ENCODE results near the gene SLC47A2.

Gene SLC47A2

DNA sequence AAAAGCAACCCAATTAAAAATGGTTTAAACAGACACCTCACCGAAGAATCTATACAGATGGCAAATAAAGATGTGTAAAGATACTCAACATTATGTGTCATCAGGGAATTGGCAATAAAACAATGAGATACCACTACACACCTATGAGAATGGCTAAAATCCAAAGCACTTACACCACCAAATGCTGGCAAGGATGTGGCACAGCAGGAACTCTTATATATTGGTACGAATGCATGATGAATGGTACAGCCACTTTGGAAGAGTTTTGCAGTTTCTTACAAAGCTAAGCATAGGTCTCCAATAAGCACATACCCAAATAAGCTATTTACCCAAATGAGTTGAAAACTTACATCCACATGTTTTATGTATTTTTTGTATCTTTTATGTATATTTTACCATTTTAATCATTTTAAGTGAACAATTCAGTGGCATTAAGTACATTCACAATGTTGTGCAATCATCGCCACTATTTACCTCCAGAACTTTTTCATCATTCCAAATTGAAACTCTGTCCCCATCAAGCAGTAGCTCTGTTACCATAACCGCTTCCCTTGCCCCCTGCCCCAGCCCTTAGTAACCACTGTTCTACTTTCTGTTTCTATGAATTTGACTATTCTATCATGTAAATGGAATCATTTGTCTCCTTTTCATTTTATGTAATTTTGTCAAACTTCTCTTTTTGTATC is 74.6 kb downstream of the SLC47A2 start:
- DNase-seq (ENCODE audit: low read depth in 1 of 2, low spot score in 1 of 2): no peak
- H3K4me3 ChIP-seq (replicated peaks; ENCODE audit: insufficient read depth, low read length): no peak overlapping the region
- no peak overlapping the region for H3K27ac ChIP-seq (replicated peaks)
- H3K27me3 ChIP-seq (ENCODE audit: insufficient read depth, poor library complexity, severe bottlenecking): no peaks in the 10 kb centered on the region
- TF ChIP-seq, protein P1, sequence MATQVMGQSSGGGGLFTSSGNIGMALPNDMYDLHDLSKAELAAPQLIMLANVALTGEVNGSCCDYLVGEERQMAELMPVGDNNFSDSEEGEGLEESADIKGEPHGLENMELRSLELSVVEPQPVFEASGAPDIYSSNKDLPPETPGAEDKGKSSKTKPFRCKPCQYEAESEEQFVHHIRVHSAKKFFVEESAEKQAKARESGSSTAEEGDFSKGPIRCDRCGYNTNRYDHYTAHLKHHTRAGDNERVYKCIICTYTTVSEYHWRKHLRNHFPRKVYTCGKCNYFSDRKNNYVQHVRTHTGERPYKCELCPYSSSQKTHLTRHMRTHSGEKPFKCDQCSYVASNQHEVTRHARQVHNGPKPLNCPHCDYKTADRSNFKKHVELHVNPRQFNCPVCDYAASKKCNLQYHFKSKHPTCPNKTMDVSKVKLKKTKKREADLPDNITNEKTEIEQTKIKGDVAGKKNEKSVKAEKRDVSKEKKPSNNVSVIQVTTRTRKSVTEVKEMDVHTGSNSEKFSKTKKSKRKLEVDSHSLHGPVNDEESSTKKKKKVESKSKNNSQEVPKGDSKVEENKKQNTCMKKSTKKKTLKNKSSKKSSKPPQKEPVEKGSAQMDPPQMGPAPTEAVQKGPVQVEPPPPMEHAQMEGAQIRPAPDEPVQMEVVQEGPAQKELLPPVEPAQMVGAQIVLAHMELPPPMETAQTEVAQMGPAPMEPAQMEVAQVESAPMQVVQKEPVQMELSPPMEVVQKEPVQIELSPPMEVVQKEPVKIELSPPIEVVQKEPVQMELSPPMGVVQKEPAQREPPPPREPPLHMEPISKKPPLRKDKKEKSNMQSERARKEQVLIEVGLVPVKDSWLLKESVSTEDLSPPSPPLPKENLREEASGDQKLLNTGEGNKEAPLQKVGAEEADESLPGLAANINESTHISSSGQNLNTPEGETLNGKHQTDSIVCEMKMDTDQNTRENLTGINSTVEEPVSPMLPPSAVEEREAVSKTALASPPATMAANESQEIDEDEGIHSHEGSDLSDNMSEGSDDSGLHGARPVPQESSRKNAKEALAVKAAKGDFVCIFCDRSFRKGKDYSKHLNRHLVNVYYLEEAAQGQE (IDR thresholded peaks at IDR 0.05; ENCODE audit: insufficient replicate concordance, low read depth): no peak
- TF ChIP-seq, protein P2, sequence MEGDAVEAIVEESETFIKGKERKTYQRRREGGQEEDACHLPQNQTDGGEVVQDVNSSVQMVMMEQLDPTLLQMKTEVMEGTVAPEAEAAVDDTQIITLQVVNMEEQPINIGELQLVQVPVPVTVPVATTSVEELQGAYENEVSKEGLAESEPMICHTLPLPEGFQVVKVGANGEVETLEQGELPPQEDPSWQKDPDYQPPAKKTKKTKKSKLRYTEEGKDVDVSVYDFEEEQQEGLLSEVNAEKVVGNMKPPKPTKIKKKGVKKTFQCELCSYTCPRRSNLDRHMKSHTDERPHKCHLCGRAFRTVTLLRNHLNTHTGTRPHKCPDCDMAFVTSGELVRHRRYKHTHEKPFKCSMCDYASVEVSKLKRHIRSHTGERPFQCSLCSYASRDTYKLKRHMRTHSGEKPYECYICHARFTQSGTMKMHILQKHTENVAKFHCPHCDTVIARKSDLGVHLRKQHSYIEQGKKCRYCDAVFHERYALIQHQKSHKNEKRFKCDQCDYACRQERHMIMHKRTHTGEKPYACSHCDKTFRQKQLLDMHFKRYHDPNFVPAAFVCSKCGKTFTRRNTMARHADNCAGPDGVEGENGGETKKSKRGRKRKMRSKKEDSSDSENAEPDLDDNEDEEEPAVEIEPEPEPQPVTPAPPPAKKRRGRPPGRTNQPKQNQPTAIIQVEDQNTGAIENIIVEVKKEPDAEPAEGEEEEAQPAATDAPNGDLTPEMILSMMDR (IDR thresholded peaks at IDR 0.05; ENCODE audit: insufficient read depth, low read length): no peak
- TF ChIP-seq POLR2AphosphoS5 (IDR thresholded peaks at IDR 0.05; ENCODE audit: low read depth) (no peak), GABPA (IDR thresholded peaks at IDR 0.05; ENCODE audit: low read depth) (no peak)

DNA sequence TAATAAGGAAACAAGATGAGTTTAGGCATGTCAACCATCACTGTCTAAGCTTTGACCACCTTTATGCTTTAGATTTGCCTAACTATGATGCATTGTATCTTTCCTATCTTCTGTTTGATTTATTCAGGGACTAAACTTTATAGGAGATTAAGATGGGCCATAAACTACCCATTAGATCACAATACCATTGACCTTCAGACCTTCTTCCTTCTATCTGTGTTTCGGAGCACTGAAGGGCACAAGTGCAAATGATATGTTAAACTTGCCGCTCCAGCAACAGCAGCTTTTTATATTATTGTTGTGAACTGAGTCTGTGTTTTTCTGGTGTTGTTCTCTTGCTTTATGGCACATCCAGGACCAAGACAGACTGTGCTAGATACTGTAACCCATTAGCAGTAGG is 84.5 kb downstream of the SLC47A2 start:
- no peak overlapping the region for H3K4me3 ChIP-seq (replicated peaks; ENCODE audit: insufficient read depth, low read length)
- TF ChIP-seq, protein P2 (IDR thresholded peaks at IDR 0.05; ENCODE audit: insufficient read depth, low read length): no peak
- TF ChIP-seq SPI1 (IDR thresholded peaks at IDR 0.05; ENCODE audit: borderline replicate concordance, low read depth): no peak
- no peak for TF ChIP-seq GABPA (IDR thresholded peaks at IDR 0.05; ENCODE audit: low read depth)
- TF ChIP-seq, protein P1 (IDR thresholded peaks at IDR 0.05; ENCODE audit: insufficient replicate concordance, low read depth): no peak
- TF ChIP-seq POLR2AphosphoS5 (IDR thresholded peaks at IDR 0.05; ENCODE audit: low read depth): no peak
- no peak overlapping the region for H3K27ac ChIP-seq (replicated peaks)
- DNase-seq (ENCODE audit: low read depth in 1 of 2, low spot score in 1 of 2): no peak
- H3K27me3 ChIP-seq (ENCODE audit: insufficient read depth, poor library complexity, severe bottlenecking): no peaks in the 10 kb centered on the region

DNA sequence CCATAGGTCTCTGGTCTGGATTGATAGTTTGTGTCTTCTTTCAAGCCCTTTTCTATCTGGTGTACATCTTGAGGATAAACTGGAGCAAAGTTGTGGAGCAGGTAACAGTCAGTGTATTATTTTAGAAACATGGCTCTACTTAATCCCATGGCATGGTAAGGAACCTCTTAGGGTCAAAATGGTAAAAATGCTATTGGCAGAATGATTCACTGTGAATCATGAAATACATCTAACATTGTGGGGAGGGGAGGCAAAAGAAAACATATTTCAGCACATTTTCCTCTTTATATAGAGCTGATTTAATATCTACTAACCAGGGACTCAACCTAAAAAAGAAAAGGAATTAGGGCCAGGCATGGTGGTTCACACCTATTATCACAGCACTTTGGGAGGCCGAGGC is 85.7 kb downstream of the SLC47A2 start:
- TF ChIP-seq POLR2AphosphoS5 (IDR thresholded peaks at IDR 0.05; ENCODE audit: low read depth) (no peak), GABPA (IDR thresholded peaks at IDR 0.05; ENCODE audit: low read depth) (no peak), SPI1 (IDR thresholded peaks at IDR 0.05; ENCODE audit: borderline replicate concordance, low read depth) (no peak)
- TF ChIP-seq, protein P1 (IDR thresholded peaks at IDR 0.05; ENCODE audit: insufficient replicate concordance, low read depth): no peak
- TF ChIP-seq, protein P2 (IDR thresholded peaks at IDR 0.05; ENCODE audit: insufficient read depth, low read length): no peak
- H3K27ac ChIP-seq (replicated peaks): no peak overlapping the region
- no peak for DNase-seq (ENCODE audit: low read depth in 1 of 2, low spot score in 1 of 2)

More for the DNA sequence above, 85.7 kb downstream of the SLC47A2 start:
- Histone ChIP-seq H3K4me3 (replicated peaks; ENCODE audit: insufficient read depth, low read length) (no peak overlapping the region), H3K27me3 (ENCODE audit: insufficient read depth, poor library complexity, severe bottlenecking) (no peaks in the 10 kb centered on the region)
